Hindlimb muscle (tissue), 1 donor: ENCODE data around the gene CHSY3. TPM values are rescaled to one million over a fixed set of nuclear protein-coding genes. Genes with fewer than 3 reads are reported as not detected.

Experiments used
- DNase-seq: peaks from one replicate; pipeline ENCODE4 v3.0.0-alpha.2; 2013
- polyA plus RNA-seq: library from polyadenylated mRNA; unstranded; fragments of 120-200 nt; gene quantifications from one replicate; pipeline ENCODE4 v1.2.1, GENCODE V29; 2013; ENCODE audit not compliant: insufficient read length

Gene CHSY3
- polyA plus RNA-seq, 1 donor, result 4.4 TPM

GRCh38 chr5:130032807-130033206 is 128.5 kb downstream of the CHSY3 start:
- DNase-seq, result no peak

- DNase-seq, result no peak
These were observed 130.4 kb downstream of the CHSY3 start for GRCh38 chr5:130034566-130035210.

- DNase-seq, result no peak
These were observed 131.1 kb downstream of the CHSY3 start for GRCh38 chr5:130035388-130035787.

GRCh38 chr5:130037905-130038304 is 133.6 kb downstream of the CHSY3 start:
- DNase-seq, result no peak

- DNase-seq, result no peak
These were observed 139.6 kb downstream of the CHSY3 start for GRCh38 chr5:130043834-130044233.

GRCh38 chr5:130045334-130045733 is 141.1 kb downstream of the CHSY3 start:
- DNase-seq, result no peak

- DNase-seq, result no peak
These were observed 146.3 kb downstream of the CHSY3 start for GRCh38 chr5:130050585-130050984.

GRCh38 chr5:130052752-130053151 is 148.5 kb downstream of the CHSY3 start:
- DNase-seq, result no peak

GRCh38 chr5:130055572-130055971 is 151.3 kb downstream of the CHSY3 start:
- no peak for DNase-seq

GRCh38 chr5:130061746-130062145 is 157.5 kb downstream of the CHSY3 start:
- no peak for DNase-seq

GRCh38 chr5:130063603-130064002 is 159.3 kb downstream of the CHSY3 start:
- DNase-seq, result no peak

GRCh38 chr5:130064484-130064883 is 160.2 kb downstream of the CHSY3 start:
- DNase-seq, result no peak

GRCh38 chr5:130065617-130066016 is 161.4 kb downstream of the CHSY3 start:
- no peak for DNase-seq

GRCh38 chr5:130066644-130067043 is 162.4 kb downstream of the CHSY3 start:
- no peak for DNase-seq

- DNase-seq, result no peak
These were observed 163.1 kb downstream of the CHSY3 start for GRCh38 chr5:130067364-130067763.

- DNase-seq, result no peak
These were observed 163.8 kb downstream of the CHSY3 start for GRCh38 chr5:130068101-130068500.

- no peak for DNase-seq
These were observed 164.7 kb downstream of the CHSY3 start for GRCh38 chr5:130068988-130069387.

GRCh38 chr5:130074820-130075219 is 170.6 kb downstream of the CHSY3 start:
- no peak for DNase-seq

GRCh38 chr5:130077007-130077406 is 172.7 kb downstream of the CHSY3 start:
- no peak for DNase-seq

GRCh38 chr5:130078661-130079060 is 174.4 kb downstream of the CHSY3 start:
- DNase-seq, result no peak

GRCh38 chr5:130090569-130091270 is 186.5 kb downstream of the CHSY3 start:
- DNase-seq, result no peak

- no peak for DNase-seq
These were observed 188.7 kb downstream of the CHSY3 start for GRCh38 chr5:130092991-130093390.

- no peak for DNase-seq
These were observed 192.2 kb downstream of the CHSY3 start for GRCh38 chr5:130096483-130096882.

GRCh38 chr5:130099008-130099407 is 194.7 kb downstream of the CHSY3 start:
- DNase-seq, result no peak
